ENCODE measurements around the gene NIPAL3.

DNA sequence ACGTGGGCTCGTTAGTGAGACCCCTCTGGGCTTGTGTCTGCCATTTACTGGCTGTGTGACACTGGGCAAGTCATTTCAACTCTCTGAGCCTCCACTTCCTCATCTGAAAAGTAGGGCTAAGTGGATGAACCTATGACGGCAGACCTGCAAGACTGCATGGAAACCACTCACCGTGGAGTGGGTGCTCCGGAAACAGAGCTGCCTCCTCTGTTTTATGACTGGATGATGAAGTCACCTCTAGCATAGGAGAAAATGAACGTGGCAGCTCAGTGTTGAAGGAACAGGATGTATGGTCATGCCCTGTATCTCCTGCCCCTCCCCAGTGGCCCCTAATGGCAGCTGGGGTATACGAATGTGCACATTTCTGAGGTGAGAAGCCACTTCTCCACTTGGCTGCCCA is 42.6 kb upstream of the NIPAL3 start:
- TF ChIP-seq, protein P1, sequence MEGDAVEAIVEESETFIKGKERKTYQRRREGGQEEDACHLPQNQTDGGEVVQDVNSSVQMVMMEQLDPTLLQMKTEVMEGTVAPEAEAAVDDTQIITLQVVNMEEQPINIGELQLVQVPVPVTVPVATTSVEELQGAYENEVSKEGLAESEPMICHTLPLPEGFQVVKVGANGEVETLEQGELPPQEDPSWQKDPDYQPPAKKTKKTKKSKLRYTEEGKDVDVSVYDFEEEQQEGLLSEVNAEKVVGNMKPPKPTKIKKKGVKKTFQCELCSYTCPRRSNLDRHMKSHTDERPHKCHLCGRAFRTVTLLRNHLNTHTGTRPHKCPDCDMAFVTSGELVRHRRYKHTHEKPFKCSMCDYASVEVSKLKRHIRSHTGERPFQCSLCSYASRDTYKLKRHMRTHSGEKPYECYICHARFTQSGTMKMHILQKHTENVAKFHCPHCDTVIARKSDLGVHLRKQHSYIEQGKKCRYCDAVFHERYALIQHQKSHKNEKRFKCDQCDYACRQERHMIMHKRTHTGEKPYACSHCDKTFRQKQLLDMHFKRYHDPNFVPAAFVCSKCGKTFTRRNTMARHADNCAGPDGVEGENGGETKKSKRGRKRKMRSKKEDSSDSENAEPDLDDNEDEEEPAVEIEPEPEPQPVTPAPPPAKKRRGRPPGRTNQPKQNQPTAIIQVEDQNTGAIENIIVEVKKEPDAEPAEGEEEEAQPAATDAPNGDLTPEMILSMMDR (IDR thresholded peaks at IDR 0.05; ENCODE audit: poor library complexity, severe bottlenecking), result no peak
- TF ChIP-seq EP300 (conservative IDR thresholded peaks at IDR 0.05; ENCODE audit: poor library complexity, severe bottlenecking) (no peak), RAD21 (conservative IDR thresholded peaks at IDR 0.05) (no peak), SMC3 (conservative IDR thresholded peaks at IDR 0.05; ENCODE audit: poor library complexity) (no peak), EZH2 (IDR thresholded peaks at IDR 0.05; ENCODE audit: borderline replicate concordance, insufficient read depth, low read length, poor library complexity, severe bottlenecking) (no peak), MXI1 (conservative IDR thresholded peaks at IDR 0.05; ENCODE audit: poor library complexity, severe bottlenecking) (no peak), POLR2AphosphoS5 (IDR thresholded peaks at IDR 0.05) (no peak), TAF1 (IDR thresholded peaks at IDR 0.05; ENCODE audit: low read depth) (no peak)
- TF ChIP-seq, protein P2, sequence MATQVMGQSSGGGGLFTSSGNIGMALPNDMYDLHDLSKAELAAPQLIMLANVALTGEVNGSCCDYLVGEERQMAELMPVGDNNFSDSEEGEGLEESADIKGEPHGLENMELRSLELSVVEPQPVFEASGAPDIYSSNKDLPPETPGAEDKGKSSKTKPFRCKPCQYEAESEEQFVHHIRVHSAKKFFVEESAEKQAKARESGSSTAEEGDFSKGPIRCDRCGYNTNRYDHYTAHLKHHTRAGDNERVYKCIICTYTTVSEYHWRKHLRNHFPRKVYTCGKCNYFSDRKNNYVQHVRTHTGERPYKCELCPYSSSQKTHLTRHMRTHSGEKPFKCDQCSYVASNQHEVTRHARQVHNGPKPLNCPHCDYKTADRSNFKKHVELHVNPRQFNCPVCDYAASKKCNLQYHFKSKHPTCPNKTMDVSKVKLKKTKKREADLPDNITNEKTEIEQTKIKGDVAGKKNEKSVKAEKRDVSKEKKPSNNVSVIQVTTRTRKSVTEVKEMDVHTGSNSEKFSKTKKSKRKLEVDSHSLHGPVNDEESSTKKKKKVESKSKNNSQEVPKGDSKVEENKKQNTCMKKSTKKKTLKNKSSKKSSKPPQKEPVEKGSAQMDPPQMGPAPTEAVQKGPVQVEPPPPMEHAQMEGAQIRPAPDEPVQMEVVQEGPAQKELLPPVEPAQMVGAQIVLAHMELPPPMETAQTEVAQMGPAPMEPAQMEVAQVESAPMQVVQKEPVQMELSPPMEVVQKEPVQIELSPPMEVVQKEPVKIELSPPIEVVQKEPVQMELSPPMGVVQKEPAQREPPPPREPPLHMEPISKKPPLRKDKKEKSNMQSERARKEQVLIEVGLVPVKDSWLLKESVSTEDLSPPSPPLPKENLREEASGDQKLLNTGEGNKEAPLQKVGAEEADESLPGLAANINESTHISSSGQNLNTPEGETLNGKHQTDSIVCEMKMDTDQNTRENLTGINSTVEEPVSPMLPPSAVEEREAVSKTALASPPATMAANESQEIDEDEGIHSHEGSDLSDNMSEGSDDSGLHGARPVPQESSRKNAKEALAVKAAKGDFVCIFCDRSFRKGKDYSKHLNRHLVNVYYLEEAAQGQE (IDR thresholded peaks at IDR 0.05; ENCODE audit: borderline replicate concordance), result no peak
